HG03469 (cell line): ENCODE data around the gene MTCH1.
"Not testable (repeated sequence)": the region's sequence is repeated elsewhere in the genome, so short reads cannot be mapped to it uniquely, and the experiment has no call there.

ENCODE experiments used
- ATAC-seq: cut with Tn5 transposase; IDR thresholded peaks from one replicate; pipeline ENCODE4 v1.9.1; 2021; ENCODE audit warnings: mild to moderate bottlenecking, moderate library complexity, moderate number of reproducible peaks; ENCODE audit not compliant: unreplicated experiment

The MTCH1 gene

GRCh38 chr6:36955136-36955535 lies 30.9 kb downstream of the MTCH1 start:
- ATAC-seq = no peak

DNA sequence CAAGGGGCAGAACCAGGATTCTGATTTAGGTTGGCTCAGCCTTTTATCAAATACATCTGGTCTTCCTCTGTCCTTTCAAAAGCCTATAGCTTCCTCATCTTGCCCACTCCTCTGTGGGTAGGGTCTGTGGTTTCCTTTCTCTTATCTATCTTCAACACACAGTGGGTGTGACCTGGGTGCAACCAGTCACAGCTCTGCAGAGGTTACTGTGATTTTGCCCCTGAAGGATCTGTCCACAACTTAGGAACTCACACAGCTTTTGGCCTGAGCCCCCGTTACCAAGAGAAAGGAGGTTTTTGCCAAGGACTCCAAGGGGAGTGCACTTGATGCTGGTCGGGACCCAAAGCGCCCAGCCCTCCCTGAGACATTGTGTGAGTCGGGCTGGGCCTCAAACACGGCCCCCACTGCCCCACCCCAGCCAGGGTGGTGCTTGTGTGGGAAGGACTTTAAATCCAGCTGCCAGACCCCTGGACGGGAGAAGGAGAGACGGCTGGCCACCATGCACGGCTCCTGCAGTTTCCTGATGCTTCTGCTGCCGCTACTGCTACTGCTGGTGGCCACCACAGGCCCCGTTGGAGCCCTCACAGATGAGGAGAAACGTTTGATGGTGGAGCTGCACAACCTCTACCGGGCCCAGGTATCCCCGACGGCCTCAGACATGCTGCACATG lies 31.6 kb downstream of the MTCH1 start, which contains the start of gene PI16:
Gene PI16 (plus strand): TSS at position 477 of the 670 bp plus-strand sequence. CDS start 23 bp downstream, at position 500.
- no peak for ATAC-seq

DNA sequence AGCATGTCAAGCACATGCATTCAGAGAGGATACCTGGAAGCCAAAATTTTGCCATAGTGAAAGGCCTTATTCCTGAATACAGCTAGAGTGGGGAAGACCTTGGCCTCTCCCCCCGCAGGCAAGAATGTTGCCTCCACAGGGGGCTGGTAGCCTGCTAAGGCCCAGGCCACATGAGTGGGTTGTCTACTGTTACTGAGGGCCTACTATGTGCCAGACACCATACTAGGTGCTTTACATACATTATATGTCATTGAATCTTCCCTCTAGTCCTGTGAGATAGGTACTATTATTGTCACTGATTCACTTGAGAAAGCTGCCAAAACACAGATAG lies 32.1 kb downstream of the MTCH1 start:
- no peak for ATAC-seq

GRCh38 chr6:36949636-36950035 lies 36.4 kb downstream of the MTCH1 start:
- ATAC-seq = no peak

- ATAC-seq = not testable (repeated sequence)
Measured at GRCh38 chr6:36949076-36949475, 36.9 kb downstream of the MTCH1 start.

DNA sequence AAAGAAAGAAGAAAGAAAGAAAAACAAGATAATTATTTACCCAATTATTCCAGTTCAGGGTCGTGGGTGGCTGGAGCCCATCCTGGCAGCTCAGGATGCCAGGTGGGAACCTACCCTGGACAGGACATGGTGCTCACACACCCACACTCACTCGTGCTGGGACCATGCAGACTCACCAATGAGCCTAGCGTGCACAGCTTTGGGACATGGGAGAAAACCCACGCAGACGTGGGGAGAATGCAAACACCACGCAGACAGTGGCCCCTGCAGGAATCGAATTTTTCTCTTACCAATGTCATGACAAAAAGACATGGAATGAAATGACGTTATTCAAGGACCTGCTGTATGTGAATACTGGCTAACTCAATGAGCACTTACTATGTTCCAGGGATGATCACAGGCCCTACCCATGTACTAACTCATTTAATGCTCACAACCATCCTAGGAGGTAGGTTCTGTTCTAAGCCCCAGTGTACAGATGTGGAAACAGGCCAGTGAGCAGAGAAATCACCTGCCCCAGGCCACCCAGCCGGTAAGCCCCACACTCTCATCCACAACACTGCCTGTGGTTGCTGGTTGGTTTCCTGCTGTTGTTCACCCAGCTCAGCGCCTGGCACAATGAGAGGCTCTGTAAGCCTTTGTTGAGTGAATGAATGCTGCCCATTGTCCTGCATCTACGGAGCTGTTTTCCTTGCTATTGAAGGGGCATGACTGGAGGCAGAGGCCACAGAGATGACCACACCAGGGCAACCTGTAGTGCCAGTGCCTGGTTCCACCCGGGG lies 38.2 kb downstream of the MTCH1 start:
- no peak for ATAC-seq

- ATAC-seq = no peak
Measured at GRCh38 chr6:36946526-36946925, 39.5 kb downstream of the MTCH1 start.

DNA sequence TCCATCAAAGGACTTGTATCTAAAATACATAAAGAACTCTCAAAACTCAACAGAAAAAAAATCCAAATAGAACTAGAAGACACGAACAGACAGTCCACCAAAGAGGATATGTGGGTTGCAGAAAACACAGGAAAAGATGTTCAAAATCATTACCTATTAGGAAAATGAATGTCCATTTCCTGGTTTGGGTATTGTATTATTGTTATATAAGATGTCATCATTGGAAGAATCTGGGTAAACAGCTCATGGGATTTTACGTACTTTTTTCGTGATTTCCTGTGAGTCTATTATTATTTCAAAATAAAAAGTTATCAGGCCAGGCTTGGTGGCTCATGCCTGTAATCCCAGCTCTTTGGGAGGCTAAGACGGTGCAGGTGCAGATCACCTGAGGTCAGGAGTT lies 40.7 kb downstream of the MTCH1 start:
- ATAC-seq = no peak

DNA sequence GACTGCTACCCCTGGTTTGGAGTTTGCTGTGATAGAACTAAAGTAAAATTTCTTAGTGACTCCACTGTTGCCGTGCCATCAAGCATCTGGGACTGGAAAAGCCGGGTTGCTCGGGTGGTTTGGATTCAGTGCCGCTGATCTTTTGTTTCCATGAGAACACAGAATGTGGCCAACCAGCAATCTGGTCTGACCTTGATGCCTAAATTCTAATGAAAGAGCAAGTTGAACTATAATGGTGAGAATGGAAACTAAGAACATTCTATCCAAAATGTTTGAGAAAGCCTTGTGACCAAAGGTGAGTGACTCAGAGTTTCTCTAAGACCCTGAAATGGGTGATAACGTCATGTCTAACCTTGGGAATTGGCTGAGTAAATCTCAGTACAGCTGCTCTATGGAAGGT lies 41.3 kb downstream of the MTCH1 start:
- ATAC-seq = no peak

DNA sequence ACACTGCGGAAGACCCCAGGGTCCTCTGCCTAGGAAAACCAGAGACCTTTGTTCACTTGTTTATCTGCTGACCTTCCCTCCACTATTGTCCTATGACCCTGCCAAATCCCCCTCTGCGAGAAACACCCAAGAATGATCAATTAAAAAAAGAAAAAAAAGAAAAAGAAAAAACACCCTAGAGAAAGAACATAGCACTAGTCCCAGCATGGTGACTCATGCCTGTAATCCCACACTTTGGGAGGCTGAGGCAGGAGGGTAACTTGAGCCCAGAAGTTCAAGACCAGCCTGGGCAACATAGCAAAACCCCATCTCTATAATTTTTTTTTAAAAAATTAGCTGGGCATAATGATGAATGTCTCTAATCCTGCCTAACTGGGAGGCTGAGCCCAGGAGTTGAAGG lies 43.7 kb downstream of the MTCH1 start:
- not testable (repeated sequence) for ATAC-seq

GRCh38 chr6:36941561-36941960 lies 44.4 kb downstream of the MTCH1 start:
- not testable (repeated sequence) for ATAC-seq

DNA sequence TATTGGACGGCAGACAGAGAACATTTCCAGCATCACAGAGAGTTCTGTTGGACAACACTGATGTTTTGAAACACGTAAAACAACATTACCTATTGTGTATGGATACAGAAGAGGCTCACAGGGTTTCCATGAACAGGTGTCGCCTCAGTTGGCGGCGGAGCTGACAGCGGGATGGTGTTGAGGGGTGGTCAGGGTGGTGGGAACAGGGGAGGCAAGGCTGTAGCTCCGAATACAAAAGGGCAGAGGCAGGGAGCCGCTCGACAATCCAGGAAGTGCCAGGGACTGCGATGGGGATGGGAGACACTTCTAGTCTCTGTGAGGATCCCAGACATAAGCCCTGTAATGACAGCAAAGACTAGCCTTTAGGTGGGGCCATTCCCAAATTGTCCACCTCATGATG lies 46.0 kb downstream of the MTCH1 start:
- no peak for ATAC-seq

- ATAC-seq = not testable (repeated sequence)
Measured at GRCh38 chr6:36939005-36939404, 47.0 kb downstream of the MTCH1 start.

DNA sequence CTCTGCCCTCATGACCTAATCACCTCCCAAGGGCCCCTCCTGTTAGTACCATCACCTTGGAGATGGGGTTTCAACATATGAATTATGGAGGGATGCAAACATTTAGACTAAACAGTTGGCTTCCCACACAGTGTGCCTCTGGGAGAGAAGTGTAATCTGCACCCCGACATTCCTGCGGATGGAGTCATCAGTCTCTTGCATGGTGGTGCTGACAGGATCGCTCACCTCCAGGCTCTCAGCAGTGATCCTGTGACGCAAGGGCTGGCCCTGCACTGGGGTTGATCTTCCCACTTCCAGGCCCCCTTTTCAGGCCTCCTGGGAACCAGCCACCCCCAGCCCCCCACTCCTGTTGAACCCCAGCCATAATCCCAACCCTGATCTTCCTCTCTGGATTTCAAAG lies 47.5 kb downstream of the MTCH1 start:
- no peak for ATAC-seq

DNA sequence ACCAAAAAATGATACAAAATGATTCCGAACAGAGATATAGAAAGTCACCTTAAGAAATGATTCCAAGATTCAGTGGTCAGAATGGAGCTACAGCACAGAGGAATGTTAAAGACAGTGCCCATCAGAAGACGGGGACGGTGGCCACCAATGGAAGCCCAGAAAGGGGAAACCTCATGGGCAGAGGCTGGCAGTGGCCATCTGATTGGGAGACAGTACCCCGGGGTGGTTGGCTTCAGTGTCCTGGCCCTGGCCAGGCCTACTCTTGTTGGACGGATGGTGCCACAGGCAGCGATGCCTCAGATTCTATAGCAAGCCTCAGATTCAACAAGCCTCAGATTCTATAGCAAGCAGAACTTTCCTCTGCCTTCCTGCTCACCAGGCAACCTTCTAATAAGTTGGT lies 48.1 kb downstream of the MTCH1 start:
- ATAC-seq = no peak

DNA sequence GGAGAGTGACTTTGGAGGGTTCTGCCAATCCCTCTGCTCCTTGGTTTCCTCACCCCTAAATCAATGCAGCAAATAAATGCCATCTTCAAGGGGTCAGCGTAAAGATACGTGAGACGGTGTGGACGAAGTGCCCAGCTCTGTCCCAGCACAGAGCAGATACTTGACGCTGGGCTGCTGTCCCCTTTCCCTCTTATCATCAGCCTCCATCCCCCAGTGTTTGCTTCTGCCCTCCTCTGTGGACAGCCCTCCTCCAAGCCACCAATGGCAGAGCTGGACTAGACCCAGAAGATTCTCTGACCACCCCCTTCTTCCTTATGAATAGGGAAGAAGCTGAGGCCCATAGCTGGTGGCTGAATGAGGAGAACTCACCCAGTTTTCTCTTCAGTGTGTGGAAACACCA lies 49.2 kb downstream of the MTCH1 start:
- no peak for ATAC-seq

GRCh38 chr6:36934901-36935300 lies 51.1 kb downstream of the MTCH1 start:
- ATAC-seq = no peak

GRCh38 chr6:36933519-36933918 lies 52.5 kb downstream of the MTCH1 start:
- no peak for ATAC-seq

DNA sequence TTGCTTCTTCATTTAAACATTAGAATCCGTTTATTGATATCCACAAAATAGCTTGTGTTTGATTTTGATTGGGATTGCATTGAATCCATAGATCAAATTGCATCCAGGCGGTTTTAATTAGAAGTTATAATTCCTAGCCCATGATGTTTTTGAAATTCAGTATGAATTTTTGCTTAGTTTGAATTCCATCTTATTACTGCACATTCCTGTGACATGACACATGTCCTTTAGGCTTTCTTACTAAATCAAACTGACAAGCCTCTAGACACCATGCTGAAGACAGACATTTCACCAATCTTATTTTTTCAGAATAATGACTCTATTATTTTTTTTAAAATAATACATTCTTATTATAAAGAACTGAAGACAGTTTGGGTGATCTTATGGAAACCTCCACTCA lies 52.9 kb downstream of the MTCH1 start:
- no peak for ATAC-seq

- no peak for ATAC-seq
Measured at GRCh38 chr6:36930483-36930882, 55.5 kb downstream of the MTCH1 start.

DNA sequence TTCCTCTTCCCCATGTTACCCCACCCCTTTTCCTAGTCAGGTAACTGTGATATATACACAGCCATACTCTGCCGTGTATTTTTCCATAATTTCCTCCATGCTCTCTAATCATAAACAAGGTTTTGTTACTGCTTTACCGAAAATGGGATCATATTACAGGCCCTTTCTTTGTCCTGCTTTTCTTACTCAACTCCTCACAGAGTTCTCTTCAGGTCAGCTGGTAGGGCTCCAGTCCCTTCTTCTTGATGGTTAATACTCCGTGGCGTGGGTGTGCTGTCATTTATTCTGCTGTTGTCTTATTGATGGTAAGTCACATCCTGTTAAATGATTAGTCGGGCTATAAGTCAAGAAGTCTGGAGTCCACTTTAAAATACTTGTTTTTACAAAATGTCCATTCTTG lies 56.4 kb downstream of the MTCH1 start:
- ATAC-seq = no peak

- no peak for ATAC-seq
Measured at GRCh38 chr6:36929152-36929551, 56.8 kb downstream of the MTCH1 start.

GRCh38 chr6:36928547-36928918 lies 57.5 kb downstream of the MTCH1 start:
- no peak for ATAC-seq
